Measurements from ENCODE around the gene DTX1. TPM values are rescaled to one million over a fixed set of nuclear protein-coding genes. Genes with fewer than 3 reads are reported as not detected.
"Not testable (repeated sequence)": the region's sequence is repeated elsewhere in the genome, so short reads cannot be mapped to it uniquely, and the experiment has no call there.

DTX1 gene
- polyA plus RNA-seq, 3 donors, result 12.2 to 14.5 (median 13.6) TPM

DNA sequence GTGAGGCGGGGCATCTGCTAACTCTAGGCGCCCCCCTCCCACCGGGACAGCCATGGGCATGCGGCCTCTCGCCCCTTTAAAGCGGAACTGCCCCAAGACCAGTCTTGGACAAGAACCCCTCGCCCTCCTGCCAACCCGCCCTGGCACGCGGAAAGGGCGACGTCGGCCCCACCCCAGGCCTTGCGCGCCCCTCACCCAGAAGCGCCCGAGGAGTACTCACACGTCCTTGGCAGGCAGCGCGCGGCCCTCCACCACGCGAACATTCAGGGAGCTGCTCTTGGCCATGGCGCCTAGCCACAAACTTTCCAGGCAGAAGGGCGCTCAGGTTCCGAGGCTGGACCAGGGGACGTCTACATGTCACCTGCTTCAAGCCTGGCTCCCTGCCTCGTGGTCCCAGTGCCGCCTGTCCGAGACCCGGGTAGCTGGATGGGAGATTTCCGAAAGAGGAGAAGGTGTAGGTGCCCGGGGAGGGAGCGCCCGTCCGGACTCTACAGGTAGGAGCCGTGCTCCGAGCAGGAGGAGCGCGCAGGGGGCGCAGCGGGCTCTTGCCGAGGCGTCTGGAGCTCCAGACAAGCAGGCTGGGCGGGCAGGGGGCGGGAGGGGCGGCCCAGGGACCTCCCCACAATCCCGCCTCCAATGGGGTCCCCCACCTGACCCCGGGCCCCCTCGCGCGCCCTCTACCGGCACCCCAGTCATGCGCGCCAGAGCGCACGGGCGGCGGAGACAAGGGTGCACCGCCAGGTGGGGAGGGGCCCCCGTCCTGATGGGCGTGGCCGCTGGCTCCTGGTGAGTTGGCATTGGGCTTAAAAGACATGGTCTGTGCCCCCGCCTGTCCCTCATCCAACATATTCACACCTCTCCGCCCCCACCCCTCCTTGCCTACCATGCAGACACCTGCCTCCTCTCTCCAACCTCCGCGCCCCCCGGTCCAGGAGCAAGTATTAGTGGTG lies 78.9 kb downstream of the DTX1 start, which contains the start of gene RASAL1:
RASAL1 (minus strand) TSS at position 584 of the 950 bp plus-strand sequence; CDS start at position 285, 299 bp downstream.
- no peak for DNase-seq

- DNase-seq, result no peak
Observed at GRCh38 chr12:113136128-113136989, 79.8 kb downstream of the DTX1 start.

GRCh38 chr12:113136990-113137511 lies 80.5 kb downstream of the DTX1 start:
- DNase-seq, result no peak

- no peak for DNase-seq
Observed at GRCh38 chr12:113137861-113138783, 81.6 kb downstream of the DTX1 start.

DNA sequence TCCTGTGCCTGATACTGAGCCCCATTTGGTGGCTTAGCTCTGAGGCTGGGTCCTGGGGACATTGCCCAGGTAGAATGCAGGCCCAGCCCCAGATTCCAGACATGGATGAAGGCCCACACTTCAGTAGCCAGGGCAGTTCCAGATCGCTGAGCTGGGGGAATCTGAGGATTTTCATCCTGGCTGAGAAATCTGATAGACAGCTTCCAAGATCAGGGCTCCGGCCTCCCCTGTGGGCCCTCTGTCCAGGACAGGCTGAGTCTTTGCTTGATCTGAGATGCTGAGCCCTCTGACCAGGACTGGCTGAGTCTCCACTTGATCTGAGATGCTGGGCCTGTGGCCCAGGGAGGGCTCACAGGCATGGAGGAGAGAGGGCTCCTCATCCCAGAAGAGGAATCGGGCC lies 82.3 kb downstream of the DTX1 start:
- peak; percentile 72 for DNase-seq

GRCh38 chr12:113140706-113141105 lies 84.2 kb downstream of the DTX1 start:
- DNase-seq, result no peak

GRCh38 chr12:113141716-113142115 lies 85.2 kb downstream of the DTX1 start:
- DNase-seq, result not testable (repeated sequence)

DNA sequence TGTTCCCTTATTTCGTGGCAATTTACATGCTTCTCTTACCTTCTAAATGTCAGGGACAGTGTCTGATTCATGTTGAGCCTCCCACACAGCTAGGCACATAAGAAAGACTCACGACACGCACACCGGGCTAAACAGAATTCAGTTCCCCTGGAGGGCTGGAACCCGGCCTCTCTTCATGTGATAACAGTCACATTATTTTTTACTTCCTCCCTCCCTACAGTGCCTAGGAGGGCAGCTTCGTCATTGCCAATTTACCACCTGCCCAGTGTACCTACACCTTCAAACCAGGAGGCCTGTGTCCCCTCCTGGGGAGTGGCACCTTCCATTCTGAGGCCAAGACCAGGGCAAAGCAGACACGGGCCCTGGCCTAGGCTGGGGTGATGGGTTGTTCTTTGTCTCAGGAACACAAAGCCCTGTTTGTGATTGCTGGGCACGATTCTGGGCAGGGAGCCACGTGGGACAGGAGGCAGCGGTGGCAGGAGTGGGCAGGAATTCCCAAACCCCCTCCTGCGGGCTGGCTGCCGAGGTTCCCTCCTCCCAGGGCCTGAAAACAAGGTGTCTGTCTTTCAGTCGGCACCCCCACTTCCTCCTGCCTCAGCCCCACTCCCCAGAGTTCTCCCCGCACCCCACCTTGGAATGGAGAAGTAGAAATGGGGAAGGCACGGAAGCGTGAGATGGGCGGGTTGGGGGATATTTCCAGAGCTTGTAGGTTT lies 85.8 kb downstream of the DTX1 start:
- DNase-seq, result no peak

GRCh38 chr12:113142886-113143332 lies 86.4 kb downstream of the DTX1 start:
- DNase-seq, result no peak

DNA sequence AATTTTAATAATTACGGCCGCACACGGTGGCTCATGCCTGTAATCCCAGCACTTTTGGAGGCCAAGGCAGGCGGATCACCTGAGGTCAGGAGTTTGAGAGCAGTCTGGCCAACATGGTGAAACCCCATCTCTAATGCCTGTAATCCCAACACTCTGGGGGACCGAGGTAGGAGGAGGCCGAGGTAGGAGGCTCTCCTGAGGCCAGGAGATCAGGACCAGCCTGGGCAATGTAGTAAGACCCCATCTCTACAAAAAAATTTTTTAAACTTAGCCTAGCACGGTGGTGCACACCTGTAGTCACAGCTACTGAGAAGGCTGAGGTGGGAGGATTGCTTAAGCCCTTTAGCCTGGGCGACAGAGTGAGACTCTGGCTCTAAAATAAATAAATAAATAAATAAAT lies 87.4 kb downstream of the DTX1 start:
- DNase-seq, result no peak

GRCh38 chr12:113144806-113145205 lies 88.3 kb downstream of the DTX1 start:
- DNase-seq, result no peak

DNA sequence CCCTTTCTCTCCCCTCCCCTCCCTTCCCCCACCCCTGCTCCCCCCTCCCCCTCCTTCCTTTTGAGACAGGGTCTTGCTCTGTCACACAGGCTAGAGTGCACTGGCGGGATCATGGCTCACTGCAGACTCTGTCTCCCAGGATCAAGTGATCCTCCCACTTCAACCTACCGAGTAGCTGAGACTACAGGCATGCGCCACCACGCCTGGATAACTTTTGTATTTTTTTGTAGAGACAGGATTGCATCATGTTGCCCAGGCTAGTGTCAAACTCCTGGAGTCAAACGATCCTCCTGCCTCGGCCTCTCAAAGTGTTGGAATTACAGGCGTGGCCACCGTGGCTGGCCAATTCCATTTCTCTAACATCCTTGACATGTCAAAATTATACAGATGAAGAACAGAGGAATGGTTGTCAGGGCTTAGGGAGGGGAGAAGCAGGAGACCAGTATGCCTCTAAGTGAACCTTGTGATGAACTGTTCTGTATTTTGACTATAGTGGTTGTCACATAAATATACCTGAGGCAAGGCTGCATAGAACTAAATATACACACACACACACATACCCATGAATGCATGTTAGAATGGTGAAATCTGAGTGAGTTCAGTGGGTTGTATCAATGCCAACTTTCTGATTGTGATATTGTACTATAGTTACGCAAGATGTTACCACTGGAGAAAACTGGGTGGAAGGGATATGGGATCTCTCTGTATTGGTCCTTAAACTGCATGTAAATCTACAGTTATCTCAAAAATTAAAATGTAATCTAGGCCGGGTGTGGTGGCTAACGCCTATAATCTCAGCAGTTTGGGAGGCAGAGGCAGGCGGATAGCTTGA lies 89.4 kb downstream of the DTX1 start:
- DNase-seq, result no peak

DNA sequence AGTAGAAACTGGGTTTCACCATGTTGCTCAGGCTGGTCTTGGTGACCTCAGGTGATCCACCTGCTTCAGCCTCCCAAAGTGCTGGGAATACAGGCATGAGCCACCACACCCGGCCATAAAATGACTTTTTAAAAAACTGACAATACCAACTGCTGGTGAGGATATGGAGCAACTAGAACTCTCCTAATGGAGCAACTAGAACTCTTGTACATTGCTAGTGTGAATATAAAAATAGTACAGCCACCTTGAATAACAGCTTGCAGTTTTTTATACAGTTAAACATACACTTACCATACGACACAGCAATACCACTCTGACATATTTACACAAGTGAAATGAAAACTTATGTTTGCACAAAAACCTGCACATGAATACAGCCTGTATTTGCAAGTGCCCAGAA lies 90.5 kb downstream of the DTX1 start:
- no peak for DNase-seq

Other genes starting within 250 kb of the DTX1 start
- 10 to 100 TPM; 12.5 to 13.8 (median 13.1) TPM for gene OAS1, start 149.8 kb upstream of the DTX1 start, polyA plus RNA-seq (ENCODE audit: insufficient read length in 3 of 3)
- 10 to 100 TPM in 1 of 3 donors, 1 to 10 TPM in 2; 7.6 to 10.8 (median 9.4) TPM for gene OAS3, start 118.3 kb upstream of the DTX1 start, polyA plus RNA-seq (ENCODE audit: insufficient read length in 3 of 3)
- gene OAS2, start 78.2 kb upstream of the DTX1 start, polyA plus RNA-seq (ENCODE audit: insufficient read length in 3 of 3), result 1 to 10 TPM; 5.4 to 6.9 (median 6.0) TPM
- 10 to 100 TPM in 1 of 3 donors, 1 to 10 TPM in 2; 8.7 to 10.6 (median 9.9) TPM for gene RASAL1, start 79.0 kb downstream of the DTX1 start, polyA plus RNA-seq (ENCODE audit: insufficient read length in 3 of 3)
- 1 to 10 TPM; 1.2 to 2.2 (median 1.4) TPM for gene CFAP73, start 93.0 kb downstream of the DTX1 start, polyA plus RNA-seq (ENCODE audit: insufficient read length in 3 of 3)
- 100 to 1,000 TPM in 1 of 3 donors, 10 to 100 TPM in 2; 71.7 to 106 (median 97.1) TPM for gene DDX54, start 128.7 kb downstream of the DTX1 start, polyA plus RNA-seq (ENCODE audit: insufficient read length in 3 of 3)
- 10 to 100 TPM; 17.2 to 21.5 (median 20.5) TPM for gene RITA1, start 129.0 kb downstream of the DTX1 start, polyA plus RNA-seq (ENCODE audit: insufficient read length in 3 of 3)
- 10 to 100 TPM; 32.7 to 49.4 (median 47.8) TPM for gene TPCN1, start 164.7 kb downstream of the DTX1 start, polyA plus RNA-seq (ENCODE audit: insufficient read length in 3 of 3)